ENCODE results near the gene PIEZO1.

PIEZO1 gene

DNA sequence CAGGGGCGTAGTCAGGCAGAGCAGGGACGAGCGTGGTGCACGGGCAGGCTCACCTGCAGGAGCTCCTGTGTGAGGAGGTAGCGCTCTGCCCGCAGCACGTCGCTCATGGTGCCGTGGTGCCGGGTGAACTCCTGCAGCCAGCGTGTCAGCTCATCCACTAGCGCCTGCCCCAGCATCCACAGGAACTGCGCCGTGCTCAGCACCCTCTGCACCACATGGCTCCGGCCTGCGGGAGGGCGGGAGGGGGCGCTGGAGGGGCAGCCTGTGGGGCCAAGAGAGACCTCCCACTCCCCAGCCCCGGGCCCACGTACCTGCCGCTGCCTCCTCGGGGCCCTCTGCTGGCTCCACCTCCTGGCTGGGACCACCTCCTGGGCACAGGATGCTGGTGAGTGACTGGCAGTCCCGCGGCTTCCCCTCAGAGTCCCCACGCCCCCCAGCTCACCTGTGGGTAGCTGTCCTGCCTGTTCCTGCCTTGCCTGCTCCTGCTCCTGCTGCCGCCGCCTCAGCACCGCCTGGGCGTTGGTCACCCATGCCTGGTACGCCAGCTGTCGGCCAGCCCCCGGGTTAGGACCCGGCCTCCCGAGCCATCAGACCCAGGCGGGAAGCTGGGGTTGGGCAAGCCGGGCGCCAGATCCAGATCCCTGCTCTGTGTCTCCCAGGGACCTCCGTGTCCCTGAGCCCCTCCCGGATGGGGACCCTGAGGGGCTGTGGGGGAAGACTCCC lies 62.1 kb downstream of the PIEZO1 start:
- no peak for DNase-seq (ENCODE audit: low read depth in 2 of 2)
- TF ChIP-seq, protein P1, sequence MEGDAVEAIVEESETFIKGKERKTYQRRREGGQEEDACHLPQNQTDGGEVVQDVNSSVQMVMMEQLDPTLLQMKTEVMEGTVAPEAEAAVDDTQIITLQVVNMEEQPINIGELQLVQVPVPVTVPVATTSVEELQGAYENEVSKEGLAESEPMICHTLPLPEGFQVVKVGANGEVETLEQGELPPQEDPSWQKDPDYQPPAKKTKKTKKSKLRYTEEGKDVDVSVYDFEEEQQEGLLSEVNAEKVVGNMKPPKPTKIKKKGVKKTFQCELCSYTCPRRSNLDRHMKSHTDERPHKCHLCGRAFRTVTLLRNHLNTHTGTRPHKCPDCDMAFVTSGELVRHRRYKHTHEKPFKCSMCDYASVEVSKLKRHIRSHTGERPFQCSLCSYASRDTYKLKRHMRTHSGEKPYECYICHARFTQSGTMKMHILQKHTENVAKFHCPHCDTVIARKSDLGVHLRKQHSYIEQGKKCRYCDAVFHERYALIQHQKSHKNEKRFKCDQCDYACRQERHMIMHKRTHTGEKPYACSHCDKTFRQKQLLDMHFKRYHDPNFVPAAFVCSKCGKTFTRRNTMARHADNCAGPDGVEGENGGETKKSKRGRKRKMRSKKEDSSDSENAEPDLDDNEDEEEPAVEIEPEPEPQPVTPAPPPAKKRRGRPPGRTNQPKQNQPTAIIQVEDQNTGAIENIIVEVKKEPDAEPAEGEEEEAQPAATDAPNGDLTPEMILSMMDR (IDR thresholded peaks at IDR 0.05; ENCODE audit: low read depth, low read length): no peak
- H3K4me3 ChIP-seq (replicated peaks in 1 of 2; ENCODE audit: low read depth in 2 of 2, low read length in 2 of 2): no peak overlapping the region

DNA sequence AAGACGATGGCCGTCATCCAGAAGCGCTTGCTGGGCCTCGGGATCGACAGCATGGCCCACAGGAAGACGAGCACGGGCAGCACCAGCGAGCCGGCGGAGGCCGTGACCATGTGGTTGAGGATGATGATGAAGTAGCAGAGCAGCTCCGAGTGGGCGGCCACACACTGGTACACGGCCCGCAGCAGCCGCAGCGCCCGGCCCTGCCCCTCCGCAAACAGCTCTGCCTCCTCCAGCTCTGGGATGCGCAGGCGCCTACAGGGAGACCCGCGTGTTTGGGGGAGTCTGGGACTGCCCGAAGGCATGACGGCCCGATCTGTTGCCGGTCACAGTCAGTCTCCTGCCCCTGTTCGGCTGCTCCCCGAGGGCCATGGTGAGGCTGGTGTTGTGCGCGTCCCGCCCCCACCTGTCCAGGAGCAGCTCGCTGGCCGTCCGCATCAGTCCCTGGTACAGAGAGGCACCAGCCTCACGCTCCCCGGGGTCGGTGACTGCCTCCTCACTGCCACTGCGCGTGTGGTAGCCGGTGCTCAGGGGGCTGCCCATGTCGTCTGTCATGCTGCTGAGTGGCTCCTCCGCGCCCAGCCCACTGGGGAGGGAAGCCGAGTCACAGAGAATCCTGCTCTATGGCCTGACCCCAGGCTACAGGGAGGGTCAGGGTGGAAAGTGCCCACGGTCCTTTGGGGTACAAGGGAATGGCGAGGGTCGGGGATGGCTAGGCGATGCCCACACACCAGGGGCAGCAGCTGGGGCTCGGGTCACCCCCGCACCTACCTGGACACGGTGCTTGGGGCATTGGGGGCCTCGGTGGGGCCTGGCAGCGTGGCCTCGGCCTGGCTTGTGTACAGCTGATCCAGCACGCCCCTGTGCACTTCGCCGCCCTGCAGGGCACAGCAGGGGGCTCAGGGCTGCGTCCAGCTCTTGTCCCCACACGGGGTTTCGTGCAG lies 62.9 kb downstream of the PIEZO1 start:
- H3K4me3 ChIP-seq (replicated peaks in 1 of 2; ENCODE audit: low read depth in 2 of 2, low read length in 2 of 2): no peak overlapping the region
- no peak for DNase-seq (ENCODE audit: low read depth in 2 of 2)
- TF ChIP-seq, protein P1 (IDR thresholded peaks at IDR 0.05; ENCODE audit: low read depth, low read length): no peak

DNA sequence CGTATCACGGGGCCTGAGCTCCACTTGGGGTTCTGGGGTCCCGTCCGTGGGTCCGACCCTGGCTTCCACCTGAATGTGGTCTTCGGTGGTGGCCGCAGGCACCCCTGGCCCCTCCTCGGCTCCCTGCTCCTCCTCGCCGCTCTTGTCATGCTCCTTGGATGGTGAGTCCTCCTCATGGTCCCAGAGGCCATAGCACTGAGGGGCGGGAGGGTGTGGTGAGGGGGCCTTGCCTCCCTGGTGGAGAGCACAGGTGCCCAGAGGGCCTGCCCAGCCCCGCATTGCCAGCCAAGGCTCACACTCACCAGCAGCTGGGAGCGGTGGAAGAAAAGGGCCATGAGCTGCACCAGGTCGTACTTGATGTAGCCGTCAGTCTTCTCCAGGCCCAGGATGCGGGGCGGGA lies 63.8 kb downstream of the PIEZO1 start:
- TF ChIP-seq, protein P1 (IDR thresholded peaks at IDR 0.05; ENCODE audit: low read depth, low read length): no peak
- no peak for DNase-seq (ENCODE audit: low read depth in 2 of 2)
- H3K4me3 ChIP-seq (replicated peaks in 1 of 2; ENCODE audit: low read depth in 2 of 2, low read length in 2 of 2): no peak overlapping the region

DNA sequence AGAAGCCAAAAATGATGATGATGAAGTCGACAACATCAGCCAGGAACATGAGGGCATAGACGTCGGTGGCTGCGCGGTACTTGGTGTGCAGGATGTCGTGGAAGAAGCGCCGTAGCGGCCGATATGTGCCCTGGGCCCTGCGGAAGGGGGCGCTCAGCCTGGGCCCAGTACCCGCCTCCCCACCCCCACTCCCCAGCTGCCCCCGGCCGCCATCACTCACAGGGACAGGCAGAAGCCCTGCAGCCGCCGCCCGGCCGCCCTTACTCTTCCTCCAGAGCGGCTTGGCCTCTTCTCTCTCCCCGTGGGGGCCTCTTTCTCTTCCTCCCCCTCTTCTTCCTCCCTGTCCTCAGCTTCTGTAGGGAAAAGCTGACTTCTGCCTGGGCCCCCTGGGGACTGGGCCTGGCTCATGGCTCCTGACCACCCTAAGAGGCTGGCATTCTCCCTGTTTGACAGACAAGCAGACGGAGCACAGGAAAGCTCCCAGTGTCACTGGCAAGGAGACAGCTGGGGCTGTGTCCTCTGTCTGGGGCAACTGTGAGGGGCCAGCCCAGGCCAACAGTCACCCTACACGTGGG lies 64.5 kb downstream of the PIEZO1 start:
- DNase-seq (ENCODE audit: low read depth in 2 of 2): no peak
- TF ChIP-seq, protein P1 (IDR thresholded peaks at IDR 0.05; ENCODE audit: low read depth, low read length): no peak
- H3K4me3 ChIP-seq (replicated peaks in 1 of 2; ENCODE audit: low read depth in 2 of 2, low read length in 2 of 2): no peak overlapping the region

- H3K4me3 ChIP-seq (replicated peaks in 1 of 2; ENCODE audit: low read depth in 2 of 2, low read length in 2 of 2): no peak overlapping the region
- TF ChIP-seq, protein P1 (IDR thresholded peaks at IDR 0.05; ENCODE audit: low read depth, low read length): no peak
- no peak for DNase-seq (ENCODE audit: low read depth in 2 of 2)
Measured at GRCh38 chr16:88719933-88720296, 65.1 kb downstream of the PIEZO1 start.

- H3K4me3 ChIP-seq (replicated peaks in 1 of 2; ENCODE audit: low read depth in 2 of 2, low read length in 2 of 2): no peak overlapping the region
- TF ChIP-seq, protein P1 (IDR thresholded peaks at IDR 0.05; ENCODE audit: low read depth, low read length): no peak
- no peak for DNase-seq (ENCODE audit: low read depth in 2 of 2)
Measured at GRCh38 chr16:88719267-88719932, 65.6 kb downstream of the PIEZO1 start.
